ENCODE measurements around the gene CT45A1. TPM values are rescaled to one million over a fixed set of nuclear protein-coding genes. Genes with fewer than 3 reads are reported as not detected.

CT45A1 gene
- total and polyA plus RNA-seq, 2 of the 8 experiments (the other 6 are each of a cell fraction or from before 2014, with no cell fraction given): not detected

DNA sequence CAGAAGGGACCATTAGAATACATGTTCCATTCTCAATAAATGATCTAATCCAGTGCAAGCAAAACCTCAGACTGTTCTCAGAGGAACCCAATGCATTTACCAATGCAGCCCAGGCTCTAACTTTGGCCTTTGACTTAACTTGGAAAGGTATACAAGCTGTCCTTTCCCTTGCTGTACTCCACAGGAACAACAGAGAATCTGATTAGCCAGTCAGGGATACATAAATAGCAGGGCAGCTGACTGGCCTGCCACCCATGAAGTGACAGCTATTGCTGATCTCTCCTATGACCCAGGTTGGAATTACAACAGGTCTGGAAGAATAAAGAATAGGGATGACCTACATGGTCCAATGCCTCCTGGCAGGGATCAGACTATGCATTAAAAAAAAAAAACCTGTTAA lies 14.5 kb upstream of the CT45A1 start:
- H2BK12ac ChIP-seq (ENCODE audit: low read depth, low read length): no peak overlapping the region
- H3K9me3 ChIP-seq (ENCODE audit: insufficient read depth in 2 of 2, low read depth in 1 of 2, low read length in 1 of 2): peaks cover 3 to 19% of the 10 kb centered on the region in 2 experiments; a peak in 2 of 4 replicates
- H3K27me3 ChIP-seq (replicated peaks in 1 of 4; ENCODE audit: control insufficient read depth in 3 of 4, extremely low read depth in 1 of 4, insufficient read depth in 3 of 4, low read length in 3 of 4): no peaks in the 10 kb centered on the region
- no peak overlapping the region for H2BK120ac ChIP-seq (replicated peaks; ENCODE audit: low read depth, low read length)
- H3K79me2 ChIP-seq (ENCODE audit: control insufficient read depth in 1 of 2, insufficient read depth in 2 of 2, low read length in 2 of 2): no peaks in the 10 kb centered on the region
- CTCF ChIA-PET (ENCODE audit: partially characterized antibody): no interaction called here
- H3K18ac ChIP-seq (ENCODE audit: extremely low read depth, low read length): no peak overlapping the region
- no peak overlapping the region for H3K4ac ChIP-seq (replicated peaks; ENCODE audit: insufficient read length, low read depth, low read length)
- no peaks in the 10 kb centered on the region for H4K20me1 ChIP-seq (replicated peaks in 1 of 2; ENCODE audit: control insufficient read depth in 1 of 2, insufficient read depth in 2 of 2, low read length in 2 of 2)
- H3K79me1 ChIP-seq (ENCODE audit: low read depth, low read length): no peaks in the 10 kb centered on the region
- FAIRE-seq: no peak
- no peak overlapping the region for H3K4me2 ChIP-seq (ENCODE audit: insufficient read depth in 1 of 2, low read depth in 2 of 2, low read length in 2 of 2)
- no peak overlapping the region for H2BK15ac ChIP-seq (ENCODE audit: low read length)
- no peak overlapping the region for H3K23ac ChIP-seq (ENCODE audit: insufficient read length)
- no peak overlapping the region for H2AFZ ChIP-seq (ENCODE audit: low read length)
- H4K8ac ChIP-seq (ENCODE audit: extremely low read depth, insufficient read depth, low read length): no peak overlapping the region
- TF ChIP-seq HDAC6 (IDR thresholded peaks at IDR 0.05; ENCODE audit: low read depth, low read length) (no peak), YY1 (IDR thresholded peaks at IDR 0.05; ENCODE audit: low read depth, low read length) (no peak), JUND (IDR thresholded peaks at IDR 0.05; ENCODE audit: low read length) (no peak)
- no peak overlapping the region for H2BK5ac ChIP-seq (ENCODE audit: low read depth, low read length)
- H4K5ac ChIP-seq (ENCODE audit: insufficient read length, low read depth, low read length): no peak overlapping the region
- H4K91ac ChIP-seq (replicated peaks; ENCODE audit: insufficient read length, low read length): no peak overlapping the region
- no peaks in the 10 kb centered on the region for H3K36me3 ChIP-seq (ENCODE audit: control insufficient read depth in 2 of 4, insufficient read depth in 4 of 4, low read length in 3 of 4)
- H2BK20ac ChIP-seq (ENCODE audit: low read length): no peak overlapping the region
- H3K27ac ChIP-seq (ENCODE audit: low read depth, low read length): no peak overlapping the region
- H3K4me1 ChIP-seq (replicated peaks in 1 of 4; ENCODE audit: control insufficient read depth in 3 of 4, insufficient read depth in 4 of 4, low read length in 3 of 4): no peaks in the 10 kb centered on the region
- no peak overlapping the region for H3K9ac ChIP-seq (replicated peaks in 1 of 4; ENCODE audit: extremely low read depth in 1 of 4, low read depth in 3 of 4, low read length in 3 of 4)
- H2AK5ac ChIP-seq (ENCODE audit: low read depth, low read length): no peak overlapping the region
- no peak overlapping the region for H3K4me3 ChIP-seq (ENCODE audit: extremely low read depth in 1 of 4, insufficient read depth in 2 of 4, low read depth in 3 of 4, low read length in 4 of 4)
- DNase-seq (ENCODE audit: low read depth in 1 of 2, low spot score in 2 of 2): no peak
- H3K23me2 ChIP-seq (ENCODE audit: low read depth, low read length): no peaks in the 10 kb centered on the region
- H3K14ac ChIP-seq (ENCODE audit: insufficient read length): no peak overlapping the region
- POLR2A ChIA-PET (ENCODE audit: partially characterized antibody): no interaction called here
- H3K56ac ChIP-seq (replicated peaks; ENCODE audit: insufficient read length, low read depth, low read length): no peak overlapping the region

All from H1 (cell line).